ENCODE results near the gene HOXD10. TPM values are rescaled to one million over a fixed set of nuclear protein-coding genes. Genes with fewer than 3 reads are reported as not detected.

Gene HOXD10
- polyA plus RNA-seq, 4 donors: 123 to 178 (median 159) TPM

DNA sequence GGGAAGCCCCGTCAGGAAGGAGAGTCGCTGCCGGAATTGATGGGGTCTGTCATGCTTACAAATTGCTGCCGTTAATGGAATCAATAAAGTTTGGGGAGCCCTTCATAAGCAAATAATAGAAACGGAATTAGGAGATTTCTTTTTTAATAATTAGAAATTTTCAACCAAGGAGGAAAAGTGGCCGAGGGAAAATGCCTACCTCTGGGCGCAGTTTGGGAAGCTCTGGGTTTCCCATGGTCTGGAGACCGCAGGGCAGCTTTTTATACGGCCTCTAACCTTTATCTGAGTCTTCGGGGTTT lies 34.1 kb upstream of the HOXD10 start:
- no peak for DNase-seq (ENCODE audit: low read depth in 4 of 4, low spot score in 3 of 4)

DNA sequence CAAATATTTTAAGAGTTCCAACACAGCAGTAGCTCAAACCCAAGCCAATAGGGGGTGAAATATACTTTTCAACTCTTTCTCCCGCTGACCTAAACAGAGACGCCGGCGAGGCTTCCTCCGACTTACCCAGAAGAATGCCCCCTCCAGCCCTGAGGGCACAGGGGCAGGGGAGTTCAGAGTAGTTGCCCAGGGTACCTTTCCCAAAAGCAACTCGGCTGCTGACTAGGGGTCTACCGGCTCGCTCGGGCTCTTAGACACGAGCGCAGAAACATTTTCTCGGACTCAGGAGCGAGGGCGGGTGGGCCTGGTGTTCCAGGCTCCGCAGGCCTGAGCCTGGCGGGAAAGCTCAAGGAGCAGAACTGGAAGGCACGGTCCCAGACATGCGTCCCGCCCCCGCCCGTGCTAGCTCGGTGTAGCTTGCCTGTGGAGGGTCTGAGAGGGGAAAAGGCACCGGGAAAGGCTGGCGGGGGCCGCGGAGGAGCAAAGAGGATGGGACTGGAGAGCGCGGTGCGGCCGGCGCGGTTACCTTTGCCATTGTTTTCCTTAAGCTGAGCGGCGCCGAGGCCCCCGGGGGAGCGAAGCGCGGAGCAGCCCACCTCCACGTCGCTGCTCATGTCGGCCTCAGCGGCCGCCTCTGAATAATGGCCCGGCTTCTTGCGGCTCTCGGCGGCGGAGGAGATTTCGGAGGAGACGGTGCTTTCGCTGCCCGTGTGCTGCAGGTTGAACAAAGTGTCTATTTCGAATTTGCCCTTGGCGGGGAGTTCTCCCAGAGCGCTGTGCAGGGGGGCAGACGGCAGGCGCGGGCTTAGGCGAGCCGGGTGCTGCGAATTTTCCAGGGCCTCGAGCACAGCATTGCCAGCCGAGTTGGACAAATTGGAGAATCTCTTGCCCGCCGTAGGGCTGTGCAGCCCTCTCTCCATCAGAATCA lies 33.5 kb upstream of the HOXD10 start:
- no peak for DNase-seq (ENCODE audit: low read depth in 4 of 4, low spot score in 3 of 4)

DNA sequence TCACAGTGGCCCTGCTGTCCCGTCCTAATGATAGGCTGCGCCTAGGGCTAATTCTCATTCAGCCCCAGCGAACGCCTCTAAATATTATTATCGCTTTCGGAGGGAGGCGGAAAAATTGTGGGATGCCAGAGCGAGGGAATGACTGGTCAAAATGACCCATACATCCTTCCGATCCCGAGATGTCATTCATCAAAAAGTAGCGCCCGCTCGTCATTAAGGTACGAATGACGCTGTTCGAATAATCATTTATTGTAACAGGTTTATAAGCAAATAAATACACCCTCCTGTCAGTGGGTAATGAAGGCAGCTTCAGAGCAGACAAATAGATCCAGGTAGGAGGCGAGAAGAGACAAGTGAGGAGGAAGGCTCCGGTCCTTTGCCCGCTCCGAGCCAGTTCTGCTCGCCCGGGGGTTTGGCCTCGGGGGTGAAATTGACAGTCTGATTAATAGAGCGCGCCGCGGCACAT lies 32.7 kb upstream of the HOXD10 start, which contains the start of gene EVX2:
TSS of gene EVX2 (minus strand) at position 167 of the 466 bp plus-strand sequence. CDS start 186 bp downstream, outside the sequence.
- DNase-seq (ENCODE audit: low read depth in 4 of 4, low spot score in 3 of 4): no peak

- no peak for DNase-seq (ENCODE audit: low read depth in 4 of 4, low spot score in 3 of 4)
Measured at GRCh38 chr2:176084611-176085119, 31.9 kb upstream of the HOXD10 start.

- no peak for DNase-seq (ENCODE audit: low read depth in 4 of 4, low spot score in 3 of 4)
Measured at GRCh38 chr2:176085120-176085788, 31.3 kb upstream of the HOXD10 start.

DNA sequence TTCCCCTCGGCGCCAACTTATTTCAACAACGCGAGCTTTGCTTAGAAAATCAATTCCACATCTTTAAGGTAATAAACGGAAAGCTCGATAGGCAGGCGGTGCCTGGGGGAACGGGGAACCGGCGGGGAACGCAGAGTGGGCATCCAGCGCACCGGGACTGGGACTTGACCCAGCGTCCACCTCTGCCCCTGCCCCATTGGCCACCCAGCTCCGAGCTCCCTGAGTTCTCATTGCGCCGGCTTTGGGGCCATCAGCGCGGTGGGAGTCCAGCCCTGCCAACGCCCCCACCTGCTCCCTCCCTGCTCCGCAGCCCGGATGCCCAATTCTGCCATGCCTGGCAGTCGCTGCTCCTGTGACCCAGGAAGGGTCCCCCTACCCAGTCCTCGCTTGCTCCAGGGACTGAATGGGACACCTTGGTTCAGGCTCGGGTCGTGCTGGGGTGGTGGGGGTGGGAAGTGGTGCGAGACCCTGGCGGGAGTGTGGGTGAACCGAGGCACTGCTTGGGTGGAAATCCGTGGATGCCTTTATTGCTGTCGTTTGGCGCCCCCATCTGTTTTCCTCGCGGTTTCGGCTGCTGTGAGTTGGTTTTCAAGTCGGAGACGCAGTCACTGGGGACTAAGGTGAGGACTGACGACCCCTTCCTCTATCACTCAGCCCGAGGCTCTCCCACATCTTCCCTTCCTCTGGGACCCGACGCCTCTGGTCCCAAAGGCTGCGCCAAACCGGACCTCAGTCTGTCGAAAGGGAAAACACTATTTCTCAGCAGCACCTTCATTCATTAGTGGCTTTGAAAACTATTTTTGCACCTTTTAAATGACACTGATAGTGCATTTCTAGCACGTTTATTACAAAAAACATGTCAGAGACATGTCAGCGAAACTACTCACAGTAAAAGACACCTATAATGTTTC lies 30.5 kb upstream of the HOXD10 start:
- DNase-seq (ENCODE audit: low read depth in 4 of 4, low spot score in 3 of 4): no peak

DNA sequence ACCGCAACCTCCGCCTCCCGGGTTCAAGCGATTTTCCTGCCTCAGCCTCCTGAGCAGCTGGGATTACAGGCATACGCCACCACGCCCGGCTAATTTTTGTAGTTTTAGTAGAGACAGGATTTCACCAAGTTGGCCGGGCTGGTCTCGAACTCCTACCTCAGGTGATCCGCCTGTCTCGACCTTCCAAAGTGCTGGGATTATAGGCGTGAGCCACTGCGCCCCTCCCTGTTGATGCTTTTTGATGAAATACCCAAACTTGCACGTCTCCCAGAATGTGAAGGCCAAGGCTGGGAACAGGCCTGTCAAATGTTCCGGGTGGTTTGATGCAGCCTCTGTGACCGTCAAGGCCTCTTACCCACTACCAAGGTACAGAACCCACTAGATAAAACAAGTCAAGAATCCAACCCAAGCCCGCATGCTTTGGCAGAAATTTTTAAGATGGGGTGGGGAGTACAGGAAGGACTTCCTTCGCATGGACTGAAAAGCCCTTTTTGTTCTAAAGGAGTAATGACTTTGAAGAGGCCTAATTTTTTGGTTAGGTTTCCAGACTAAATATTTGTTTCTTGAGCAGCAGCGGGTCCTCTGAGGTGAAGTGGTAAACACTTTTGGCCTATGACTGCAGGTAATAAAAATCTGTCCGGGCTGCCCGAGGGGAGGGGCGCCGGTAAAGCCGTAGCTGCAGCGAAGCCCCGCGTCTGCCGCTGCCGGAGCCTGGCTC lies 29.1 kb upstream of the HOXD10 start:
- DNase-seq (ENCODE audit: low read depth in 4 of 4, low spot score in 3 of 4): no peak

DNA sequence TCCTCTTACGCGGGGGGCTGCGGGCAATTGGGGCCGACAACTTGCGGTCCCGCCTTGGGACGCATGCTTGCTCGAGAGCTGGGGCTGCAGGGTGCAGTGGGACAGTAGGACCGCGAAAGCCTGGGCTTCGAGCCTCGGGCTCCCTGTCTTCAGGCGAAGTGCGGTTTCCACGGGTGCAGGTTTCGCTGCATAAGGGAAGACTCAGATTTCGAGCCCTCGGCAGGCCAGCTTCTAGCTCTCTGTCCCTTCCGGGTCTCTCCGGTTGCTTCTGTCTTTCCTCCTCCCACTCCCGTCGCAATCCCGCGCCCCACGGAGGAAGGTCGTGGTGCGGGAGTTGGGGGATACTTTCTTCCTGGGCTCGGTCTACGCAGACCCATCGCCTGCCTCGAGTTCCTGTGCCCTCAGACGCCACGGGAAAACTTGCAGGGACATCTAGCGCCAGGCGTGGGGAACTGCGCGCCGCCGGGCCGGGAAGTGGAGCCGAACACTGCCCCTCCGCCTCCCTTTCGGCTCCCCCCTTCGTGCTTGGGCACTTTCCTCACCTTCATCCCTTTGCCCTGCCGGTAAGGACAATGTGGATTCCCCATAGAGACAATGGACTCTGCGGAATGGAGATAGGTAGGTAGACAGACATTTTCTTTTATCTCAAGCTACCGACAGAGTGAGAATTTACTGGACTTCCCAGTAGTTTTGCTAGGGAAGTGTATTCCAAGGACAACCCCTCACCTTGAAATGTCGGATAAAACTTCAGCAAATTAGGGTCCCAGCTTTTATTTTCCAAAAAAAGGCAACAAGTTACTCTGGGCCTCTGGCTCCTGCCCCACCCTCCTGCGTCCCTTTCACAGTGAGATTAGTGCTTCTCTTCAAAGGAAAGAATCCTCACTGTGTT lies 28.3 kb upstream of the HOXD10 start:
- DNase-seq (ENCODE audit: low read depth in 4 of 4, low spot score in 3 of 4): no peak

GRCh38 chr2:176088937-176089842 lies 27.4 kb upstream of the HOXD10 start:
- DNase-seq (ENCODE audit: low read depth in 4 of 4, low spot score in 3 of 4): no peak

DNA sequence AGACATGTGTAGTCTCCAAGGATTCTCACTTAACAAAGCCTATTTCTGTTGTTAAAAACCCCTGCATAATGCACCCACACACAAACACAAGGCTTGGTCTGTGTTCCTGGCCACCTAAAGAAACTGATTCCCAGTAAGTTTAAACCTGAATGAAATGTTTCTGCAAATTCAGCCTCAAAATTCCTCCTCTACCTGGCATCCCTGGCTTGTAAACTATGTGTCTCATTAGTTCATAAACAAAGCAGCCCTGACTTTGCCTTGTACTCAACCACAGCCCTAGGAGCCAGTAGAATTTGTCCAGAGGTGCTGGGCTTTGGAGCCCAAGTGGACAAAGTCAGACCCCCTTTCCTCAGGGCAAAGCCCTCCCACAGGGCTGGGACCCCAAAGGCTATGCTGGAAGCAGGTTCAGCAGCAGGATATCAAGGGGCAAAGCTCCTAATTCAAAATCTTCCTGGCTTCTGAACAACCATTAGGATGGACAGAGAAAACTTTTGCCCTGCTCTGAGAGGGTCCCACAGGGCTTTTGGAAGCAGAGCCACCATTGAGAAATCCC lies 26.7 kb upstream of the HOXD10 start:
- no peak for DNase-seq (ENCODE audit: low read depth in 4 of 4, low spot score in 3 of 4)

GRCh38 chr2:176090862-176091261 lies 25.7 kb upstream of the HOXD10 start:
- no peak for DNase-seq (ENCODE audit: low read depth in 4 of 4, low spot score in 3 of 4)

- no peak for DNase-seq (ENCODE audit: low read depth in 4 of 4, low spot score in 3 of 4)
Measured at GRCh38 chr2:176091329-176092258, 25.0 kb upstream of the HOXD10 start.

GRCh38 chr2:176092270-176093144 lies 24.1 kb upstream of the HOXD10 start, which contains the start of gene HOXD13:
Gene HOXD13 (plus strand): TSS chr2:176092721. CDS start chr2:176092891, 170 bp downstream.
- no peak for DNase-seq (ENCODE audit: low read depth in 4 of 4, low spot score in 3 of 4)

- no peak for DNase-seq (ENCODE audit: low read depth in 4 of 4, low spot score in 3 of 4)
Measured at GRCh38 chr2:176093145-176093897, 23.3 kb upstream of the HOXD10 start.

- DNase-seq (ENCODE audit: low read depth in 4 of 4, low spot score in 3 of 4): no peak
Measured at GRCh38 chr2:176093898-176094249, 22.7 kb upstream of the HOXD10 start.

Data from right renal pelvis (tissue), 4 donors.